Cardiac fibroblast (primary cell): ENCODE results near the gene TVP23A.

Experiments used
- DNase-seq, 2 donors: peaks; one replicate each; pipeline versions ENCODE4 v3.0.0 to v3.0.0-alpha.2; 2010; ENCODE audit warnings: low read depth in 2 of 2
- H3K4me3 ChIP-seq, 2 donors: replicated peaks in 1 of 2; 1 replicate in 1 of 2; 2 replicates in 1 of 2; pipeline ENCODE4 v1.5.1; 2011; ENCODE audit warnings: low read depth in 2 of 2, low read length in 2 of 2, mild to moderate bottlenecking in 2 of 2, moderate library complexity in 1 of 2
- TF ChIP-seq, protein P1 (sequence below): IDR thresholded peaks from one replicate; pipeline ENCODE4 v1.5.1; 2011; ENCODE audit warnings: low read depth, mild to moderate bottlenecking, low read length, inconsistent platforms

The TVP23A gene

GRCh38 chr16:10849736-10850477, 31.3 kb upstream of the TVP23A start:
- TF ChIP-seq, protein P1, sequence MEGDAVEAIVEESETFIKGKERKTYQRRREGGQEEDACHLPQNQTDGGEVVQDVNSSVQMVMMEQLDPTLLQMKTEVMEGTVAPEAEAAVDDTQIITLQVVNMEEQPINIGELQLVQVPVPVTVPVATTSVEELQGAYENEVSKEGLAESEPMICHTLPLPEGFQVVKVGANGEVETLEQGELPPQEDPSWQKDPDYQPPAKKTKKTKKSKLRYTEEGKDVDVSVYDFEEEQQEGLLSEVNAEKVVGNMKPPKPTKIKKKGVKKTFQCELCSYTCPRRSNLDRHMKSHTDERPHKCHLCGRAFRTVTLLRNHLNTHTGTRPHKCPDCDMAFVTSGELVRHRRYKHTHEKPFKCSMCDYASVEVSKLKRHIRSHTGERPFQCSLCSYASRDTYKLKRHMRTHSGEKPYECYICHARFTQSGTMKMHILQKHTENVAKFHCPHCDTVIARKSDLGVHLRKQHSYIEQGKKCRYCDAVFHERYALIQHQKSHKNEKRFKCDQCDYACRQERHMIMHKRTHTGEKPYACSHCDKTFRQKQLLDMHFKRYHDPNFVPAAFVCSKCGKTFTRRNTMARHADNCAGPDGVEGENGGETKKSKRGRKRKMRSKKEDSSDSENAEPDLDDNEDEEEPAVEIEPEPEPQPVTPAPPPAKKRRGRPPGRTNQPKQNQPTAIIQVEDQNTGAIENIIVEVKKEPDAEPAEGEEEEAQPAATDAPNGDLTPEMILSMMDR, result no peak
- no peak overlapping the region for H3K4me3 ChIP-seq
- DNase-seq, result no peak

GRCh38 chr16:10847176-10847575, 28.6 kb upstream of the TVP23A start:
- H3K4me3 ChIP-seq, result no peak overlapping the region
- TF ChIP-seq, protein P1, result no peak
- DNase-seq, result no peak

- no peak overlapping the region for H3K4me3 ChIP-seq
- TF ChIP-seq, protein P1, result no peak
- no peak for DNase-seq
Observed at GRCh38 chr16:10846213-10846998, 27.8 kb upstream of the TVP23A start.

DNA sequence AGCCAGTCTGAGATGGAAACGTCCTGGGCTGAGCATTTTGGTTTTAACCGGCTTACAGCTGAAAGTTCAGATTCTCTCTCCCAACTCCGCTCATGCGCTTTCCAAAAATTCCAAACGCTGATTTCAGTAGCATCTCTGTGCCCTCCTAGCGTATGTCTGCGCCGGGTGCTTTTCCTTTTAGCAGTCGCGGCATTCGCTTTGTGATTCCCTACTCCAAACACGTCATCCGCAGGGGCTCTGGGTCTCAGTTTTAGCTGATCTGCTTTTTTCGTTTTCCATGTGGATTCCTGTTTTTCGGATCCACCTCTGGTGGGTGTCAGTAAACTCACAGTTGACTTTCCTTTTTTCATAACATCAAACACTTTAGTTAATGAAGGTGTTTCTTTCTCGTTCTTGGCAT, 22.1 kb upstream of the TVP23A start:
- TF ChIP-seq, protein P1, result no peak
- DNase-seq, result no peak

DNA sequence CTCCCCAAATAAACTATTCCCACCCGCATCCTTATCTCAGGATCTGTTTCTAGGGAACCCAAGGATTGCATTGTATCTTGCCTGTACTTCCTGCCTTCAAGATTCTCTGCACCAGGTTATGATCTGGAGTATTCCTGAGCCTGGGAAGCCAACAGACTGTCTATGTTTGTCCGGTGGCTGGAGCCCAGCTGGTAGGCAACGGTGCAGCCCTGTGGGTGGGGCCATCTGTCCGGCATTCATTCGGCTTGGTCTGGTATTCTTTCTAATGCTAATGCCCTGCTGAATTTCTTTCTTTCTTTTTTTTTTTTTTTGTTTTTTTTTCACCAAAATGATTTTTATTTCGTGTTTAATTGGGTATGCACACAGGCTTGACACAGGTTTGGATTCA, 20.7 kb upstream of the TVP23A start:
- H3K4me3 ChIP-seq, result no peak overlapping the region
- TF ChIP-seq, protein P1, result no peak
- no peak for DNase-seq

More for the DNA sequence above, 22.1 kb upstream of the TVP23A start:
- H3K4me3 ChIP-seq, result no peak overlapping the region

- DNase-seq, result no peak
- no peak overlapping the region for H3K4me3 ChIP-seq
- TF ChIP-seq, protein P1, result no peak
Observed at GRCh38 chr16:10838621-10839278, 20.2 kb upstream of the TVP23A start.
